Measurements from ENCODE around the gene EP400.
A peak's percentile ranks its signal among the peaks of the same experiment; 100 is the strongest.

The EP400 gene

DNA sequence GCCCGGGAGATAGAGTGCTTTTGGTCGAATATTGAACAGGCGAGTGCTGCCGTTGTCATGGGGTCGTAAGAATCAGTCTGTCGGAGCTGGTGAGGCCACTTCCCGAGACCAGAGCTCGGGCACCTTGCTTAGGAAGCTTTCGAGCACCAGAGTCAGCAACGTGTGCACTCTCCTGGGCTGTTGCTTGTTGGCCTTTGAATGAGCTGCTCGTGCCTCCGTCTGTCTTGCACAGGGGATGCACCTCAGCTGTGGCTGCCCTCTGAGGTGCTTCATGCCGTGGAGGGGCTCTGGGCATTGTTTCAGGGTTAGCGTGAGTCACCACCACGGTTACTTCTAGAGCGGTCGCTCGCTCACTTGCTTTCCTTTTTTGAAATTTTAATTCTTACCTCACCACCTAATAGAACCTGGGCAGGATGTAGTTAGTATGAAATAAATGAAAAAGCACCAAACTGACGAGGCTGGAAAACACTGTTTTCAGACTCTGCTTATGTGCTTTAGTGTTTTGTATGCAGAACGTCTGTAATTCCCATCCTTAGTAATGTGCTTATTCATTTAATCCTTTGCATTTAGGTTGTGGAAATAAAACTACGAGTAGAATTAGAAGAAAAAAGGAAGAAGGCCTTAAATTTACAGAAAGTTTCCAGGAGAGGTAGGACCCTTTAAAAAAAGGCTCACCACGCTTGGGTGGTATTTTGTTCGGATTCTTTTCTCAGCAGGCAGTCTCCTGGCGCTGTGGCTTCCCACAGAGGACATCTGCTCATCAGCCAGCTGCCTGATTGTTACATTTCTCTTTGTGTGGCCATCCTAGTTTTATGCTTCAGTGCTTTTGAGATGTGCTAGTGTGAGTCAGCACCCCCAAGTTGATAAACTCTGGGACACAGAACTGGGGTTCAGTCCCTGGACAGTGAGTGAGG, 40.6 kb downstream of the EP400 start:
- no peak for DNase-seq

DNA sequence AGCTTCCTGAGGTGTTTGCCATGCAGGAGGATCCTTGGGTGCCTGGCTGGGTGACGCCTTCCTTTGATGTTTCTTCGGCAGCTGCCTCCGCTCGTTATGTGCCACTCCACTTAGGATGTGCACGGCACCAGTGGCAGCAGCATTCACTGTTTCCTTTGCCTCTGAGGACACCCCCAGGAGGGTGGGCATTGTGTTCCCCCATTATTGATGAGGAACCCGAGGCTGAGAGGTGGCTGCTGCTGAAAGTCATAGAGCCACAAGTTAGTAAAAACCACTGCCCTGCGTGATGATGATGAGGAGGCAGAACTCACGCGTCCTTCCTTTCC, 41.2 kb downstream of the EP400 start:
- DNase-seq = no peak

DNA sequence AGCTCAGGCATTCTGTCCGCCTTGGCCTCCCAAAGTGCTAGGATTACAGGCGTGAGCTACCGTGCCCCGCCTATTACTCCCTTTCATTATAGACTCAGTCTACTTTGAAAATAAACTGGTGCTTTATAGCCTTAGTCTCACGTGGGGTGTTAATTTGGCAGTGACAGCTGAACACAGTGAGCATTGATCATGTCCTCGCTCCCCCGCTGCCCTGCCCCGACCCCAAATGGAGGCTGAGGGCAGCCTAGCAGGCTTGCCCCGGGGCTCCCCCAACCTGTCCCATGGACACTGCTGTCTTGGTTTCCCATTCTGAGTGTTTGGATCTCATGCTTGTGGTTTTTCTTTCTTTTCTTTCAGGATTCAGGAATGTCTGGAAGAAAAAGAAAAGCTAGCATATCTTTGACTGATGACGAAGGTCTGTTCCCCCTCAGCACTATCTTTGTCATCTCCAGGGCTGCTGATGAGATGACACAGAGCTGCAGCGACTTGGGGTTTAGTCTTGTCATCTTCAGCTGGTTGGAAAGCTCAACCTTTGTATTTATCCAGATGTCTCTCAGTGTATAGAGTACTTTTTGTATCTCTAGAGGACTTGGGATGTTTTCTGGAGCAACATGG, 42.2 kb downstream of the EP400 start:
- DNase-seq = no peak

DNA sequence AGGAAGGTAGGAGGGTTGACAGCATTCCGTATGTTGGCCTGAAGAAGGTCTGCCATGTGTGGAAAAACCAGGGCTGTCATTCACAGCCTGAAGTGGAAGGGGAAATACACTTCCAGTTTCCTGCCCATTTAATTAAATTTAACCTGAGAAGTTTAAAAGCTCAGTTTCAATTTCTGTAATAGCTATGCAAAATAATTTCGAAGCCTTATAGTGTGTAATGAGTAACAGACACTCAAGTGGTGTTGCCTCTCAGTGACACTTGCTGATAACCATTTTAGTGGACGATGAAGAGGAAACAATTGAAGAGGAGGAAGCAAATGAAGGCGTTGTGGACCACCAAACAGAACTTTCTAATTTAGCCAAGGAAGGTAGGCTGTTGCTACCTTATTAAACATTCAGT, 44.8 kb downstream of the EP400 start:
- DNase-seq = no peak

DNA sequence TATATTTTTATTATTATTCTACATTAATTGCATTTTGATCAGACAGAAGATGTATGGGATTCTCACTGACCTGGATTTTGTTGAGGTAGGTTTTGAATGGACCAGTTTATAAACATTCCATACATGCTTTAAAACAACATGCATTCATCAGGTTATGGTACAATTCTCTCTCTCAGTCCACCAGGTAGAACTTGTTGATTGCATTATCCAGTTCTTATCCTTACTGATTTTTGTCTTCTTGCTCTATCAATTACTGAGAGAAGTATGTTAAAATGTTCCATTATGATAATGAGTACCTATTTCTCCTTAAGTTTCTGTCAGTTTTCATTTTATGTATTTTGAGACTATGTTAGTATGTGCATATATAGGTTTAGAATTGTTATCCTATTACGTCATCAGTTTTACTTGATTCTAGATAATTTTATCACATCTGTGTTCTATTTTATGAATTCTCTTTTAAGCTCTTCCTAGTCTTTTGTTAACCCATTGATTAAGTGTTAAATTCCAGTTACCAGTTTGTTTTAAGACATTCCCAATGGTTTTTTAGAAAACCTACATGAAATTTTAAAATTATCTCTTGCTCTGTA, 50.6 kb downstream of the EP400 start:
- DNase-seq = no peak

DNA sequence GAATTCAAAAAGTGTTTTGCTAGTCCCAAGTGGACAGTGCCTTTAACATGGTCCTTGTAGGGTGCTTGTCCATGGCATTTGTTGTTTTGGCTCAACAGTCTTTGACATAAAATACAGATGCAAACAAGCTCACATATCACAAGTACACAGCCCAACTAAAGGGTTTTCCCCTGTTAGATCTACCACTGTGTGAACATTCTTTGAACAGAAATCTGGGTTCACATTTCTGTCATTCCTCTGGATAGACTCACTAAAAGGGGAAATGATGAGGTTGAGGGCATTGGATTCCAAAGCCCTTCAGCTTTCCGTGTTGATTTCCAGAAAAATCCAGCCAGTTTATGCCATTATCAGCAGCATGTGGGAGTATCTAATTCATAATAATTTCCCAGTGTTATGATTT, 54.1 kb downstream of the EP400 start:
- peak in 1 of 2 experiments; percentile 59 for DNase-seq

DNA sequence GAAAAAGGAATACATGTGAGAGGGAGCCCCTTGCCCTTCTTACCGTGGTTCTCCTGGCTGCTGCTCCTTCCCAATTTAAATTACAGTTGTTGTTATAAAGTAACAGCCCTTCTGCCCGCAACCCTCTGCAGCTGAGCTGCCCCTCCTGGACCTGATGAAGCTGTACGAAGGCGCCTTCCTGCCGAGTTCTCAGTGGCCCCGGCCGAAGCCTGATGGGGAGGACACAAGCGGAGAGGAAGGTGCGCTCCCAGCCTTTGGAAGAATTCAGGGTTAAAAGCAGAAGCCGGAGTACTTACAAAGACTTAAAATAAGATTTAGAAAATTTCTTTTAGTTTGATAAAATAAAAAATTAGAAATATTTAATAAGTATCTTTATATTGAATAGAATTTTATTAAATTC, 55.2 kb downstream of the EP400 start:
- no peak for DNase-seq

DNA sequence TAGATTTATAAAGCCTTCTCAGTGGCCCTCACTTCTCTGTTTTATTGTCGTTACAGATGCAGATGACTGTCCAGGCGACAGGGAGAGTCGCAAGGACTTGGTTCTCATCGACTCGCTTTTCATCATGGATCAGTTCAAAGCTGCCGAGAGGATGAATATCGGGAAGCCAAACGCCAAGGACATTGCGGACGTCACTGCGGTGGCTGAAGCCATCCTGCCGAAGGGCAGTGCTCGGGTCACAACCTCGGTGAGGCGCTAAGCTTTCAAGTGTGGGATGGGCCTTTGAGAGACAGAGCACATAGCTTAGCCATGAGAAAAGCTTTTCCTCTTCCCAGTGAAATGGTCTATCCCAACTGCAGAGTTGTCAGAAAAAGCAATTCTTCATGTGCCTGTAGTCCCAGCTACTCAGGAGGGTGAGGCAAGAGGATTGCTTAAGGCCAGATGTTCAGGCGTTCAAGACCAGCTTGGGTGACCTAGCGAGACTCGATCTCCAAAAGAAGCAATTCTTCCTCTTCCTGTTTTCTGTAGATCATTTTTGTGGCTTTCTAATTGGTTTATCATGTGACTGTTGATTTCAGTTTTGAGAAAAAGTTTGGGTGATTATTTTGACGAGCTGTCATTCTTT, 56.4 kb downstream of the EP400 start:
- DNase-seq = no peak

DNA sequence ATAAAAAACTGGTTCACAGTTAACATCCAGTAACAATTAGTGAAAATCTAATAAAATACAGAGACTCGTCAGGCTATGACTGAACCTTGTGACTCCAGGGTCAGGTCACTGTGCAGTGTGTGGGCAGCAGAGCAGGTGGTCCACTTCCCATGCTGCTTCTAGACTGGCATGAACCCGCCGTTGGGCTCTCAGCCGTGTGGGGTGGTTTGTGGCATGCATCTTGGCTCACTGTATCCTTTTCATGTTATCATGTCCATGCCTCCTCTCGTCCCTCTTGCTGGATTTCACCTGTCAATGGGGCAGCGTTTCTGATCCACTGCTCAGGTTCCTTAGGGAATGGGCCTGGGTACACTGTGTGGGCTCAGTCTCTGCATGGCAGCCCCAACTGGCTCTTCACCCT, 57.3 kb downstream of the EP400 start:
- no peak for DNase-seq

DNA sequence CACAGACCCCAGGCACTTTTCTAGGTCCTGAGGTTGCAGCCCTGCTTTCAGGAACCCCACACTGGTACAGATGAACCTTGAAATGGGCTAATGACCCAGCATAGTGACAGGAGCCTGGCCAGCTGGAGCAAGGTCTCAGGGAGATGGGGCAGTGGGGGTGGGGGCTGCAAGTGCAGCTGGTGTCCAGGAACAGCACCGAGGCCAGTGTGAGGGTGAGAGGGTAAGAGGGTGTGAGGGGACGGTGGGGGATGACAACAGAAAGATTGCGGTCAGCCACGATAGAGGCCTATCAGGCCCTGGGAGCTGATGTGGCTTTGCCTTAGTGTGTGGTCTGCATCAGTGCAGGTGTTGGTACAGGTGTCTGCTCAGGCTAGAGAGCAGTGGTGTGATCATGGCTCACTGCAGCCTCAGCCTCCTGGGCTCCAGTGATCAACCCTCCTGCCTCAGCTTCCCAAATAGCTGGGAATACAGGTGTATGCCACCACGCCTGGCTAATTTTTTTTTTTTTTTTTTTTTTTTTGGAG, 59.7 kb downstream of the EP400 start:
- DNase-seq = no peak

DNA sequence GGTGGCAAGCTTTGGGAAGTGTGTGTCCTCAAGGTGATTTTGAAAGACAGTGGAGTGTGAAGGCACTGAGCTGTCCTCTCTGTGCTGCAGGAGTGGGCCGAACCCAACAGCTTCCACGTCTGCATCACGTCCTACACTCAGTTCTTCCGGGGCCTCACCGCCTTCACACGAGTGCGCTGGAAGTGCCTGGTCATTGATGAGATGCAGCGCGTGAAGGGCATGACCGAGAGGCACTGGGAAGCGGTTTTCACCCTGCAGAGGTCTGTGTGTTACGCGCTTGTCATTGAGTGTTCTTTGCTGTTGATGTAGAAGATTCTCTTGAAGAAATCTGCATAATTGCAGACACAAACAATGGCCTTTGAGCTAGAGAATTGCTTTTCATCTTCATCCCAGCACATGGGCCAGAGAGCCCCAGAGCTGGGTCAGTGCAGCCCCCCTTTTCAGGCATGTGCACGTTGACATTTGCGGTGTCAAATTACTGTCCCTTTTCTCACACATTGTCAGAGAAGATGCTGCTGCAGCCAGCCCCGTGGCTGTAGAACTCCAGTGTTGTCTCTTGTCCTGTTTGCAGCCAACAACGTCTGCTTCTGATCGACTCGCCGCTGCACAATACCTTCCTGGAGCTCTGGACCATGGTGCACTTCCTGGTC, 63.3 kb downstream of the EP400 start:
- DNase-seq = no peak

DNA sequence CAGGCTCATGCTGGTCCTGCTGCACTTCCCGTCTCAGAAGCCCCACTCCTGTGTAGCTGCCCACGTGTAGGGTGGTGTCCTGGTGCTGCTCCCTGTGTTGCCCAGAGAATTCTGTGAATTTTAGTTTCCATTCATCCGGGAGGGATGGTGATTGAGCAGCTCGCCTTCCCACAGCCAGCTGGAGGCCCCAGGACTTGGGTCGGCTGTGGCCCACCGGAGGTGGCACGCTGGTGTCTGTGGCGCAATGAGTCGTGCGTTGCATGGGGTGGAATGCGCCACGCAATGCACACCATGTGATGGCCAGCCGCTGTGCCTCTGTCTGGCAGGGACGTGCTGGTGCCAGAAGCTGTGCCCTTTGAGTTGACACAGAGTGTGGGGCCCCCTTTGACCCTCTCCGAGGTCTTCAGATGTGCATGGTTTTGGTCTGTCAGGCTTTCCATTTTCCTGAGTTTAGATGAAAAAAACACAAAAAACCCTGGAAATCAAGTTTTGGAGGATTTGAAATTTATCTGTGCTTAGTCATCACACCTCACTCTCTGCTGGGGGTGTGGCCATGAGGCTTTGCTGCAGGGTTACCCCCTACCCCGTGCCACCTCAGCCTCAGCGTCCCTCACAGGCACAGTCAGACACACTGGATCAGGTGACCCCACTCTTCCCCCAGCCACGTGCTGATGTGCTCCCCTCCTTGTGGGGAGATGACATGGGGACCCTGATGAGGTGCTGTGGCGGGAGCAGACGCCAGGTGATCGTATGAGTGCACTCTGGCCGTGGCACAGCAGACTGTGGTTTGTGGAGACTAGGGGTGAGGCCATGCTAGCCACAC, 64.6 kb downstream of the EP400 start:
- no peak for DNase-seq

DNA sequence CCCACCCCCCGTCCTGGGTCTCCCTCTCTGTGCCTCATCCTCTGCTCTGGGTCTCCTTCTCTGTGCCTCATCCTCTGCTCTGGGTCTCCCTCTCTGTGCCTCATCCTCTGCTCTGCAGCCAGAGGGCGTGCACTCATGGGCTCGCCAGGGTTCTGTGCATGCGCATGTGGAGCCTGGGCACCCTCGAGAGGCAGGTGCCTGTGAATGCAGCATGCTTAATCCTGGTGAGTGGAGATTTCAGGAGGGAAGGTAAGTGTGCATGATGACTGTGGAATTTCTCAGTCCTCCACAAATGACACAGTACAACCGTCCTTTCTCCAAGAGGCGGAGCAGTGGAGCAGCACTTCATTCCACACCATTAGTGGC, 65.2 kb downstream of the EP400 start:
- DNase-seq = no peak

DNA sequence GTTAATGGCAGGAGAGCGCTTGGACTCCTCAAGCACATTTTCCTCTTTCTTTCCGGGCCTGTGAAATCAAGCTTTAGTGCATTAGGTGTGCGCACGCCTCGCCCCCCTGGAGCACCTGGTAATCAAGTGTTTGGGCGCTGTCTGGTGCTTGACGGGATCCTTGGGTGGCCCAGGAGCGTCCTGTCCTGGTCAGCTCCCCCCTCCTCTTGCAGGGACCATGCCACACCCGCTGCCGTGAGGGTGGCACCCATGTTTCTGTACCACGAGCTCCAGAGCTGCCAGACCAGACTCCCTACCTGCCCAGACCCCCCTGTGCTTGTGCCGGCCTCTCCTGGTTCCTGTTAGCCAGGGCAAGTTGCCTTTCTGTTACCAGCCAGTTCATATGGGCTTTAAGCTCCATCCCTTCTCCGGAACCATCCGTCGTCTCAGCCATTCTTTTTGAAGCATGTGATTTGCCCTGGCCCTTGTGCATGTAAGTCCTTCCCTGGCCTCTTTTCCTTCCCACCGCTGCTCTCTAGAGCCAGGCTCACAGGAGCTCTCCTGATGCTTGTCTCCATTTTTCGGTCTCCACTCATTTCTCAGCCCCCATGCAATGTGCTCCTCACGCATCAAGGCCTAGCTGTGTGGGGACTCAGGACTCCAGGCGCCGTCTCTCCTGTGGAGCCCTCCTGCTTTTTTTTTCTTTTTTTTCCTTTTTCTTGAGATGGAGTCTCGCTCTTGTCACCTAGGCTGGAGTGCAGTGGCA, 66.1 kb downstream of the EP400 start:
- DNase-seq = no peak

DNA sequence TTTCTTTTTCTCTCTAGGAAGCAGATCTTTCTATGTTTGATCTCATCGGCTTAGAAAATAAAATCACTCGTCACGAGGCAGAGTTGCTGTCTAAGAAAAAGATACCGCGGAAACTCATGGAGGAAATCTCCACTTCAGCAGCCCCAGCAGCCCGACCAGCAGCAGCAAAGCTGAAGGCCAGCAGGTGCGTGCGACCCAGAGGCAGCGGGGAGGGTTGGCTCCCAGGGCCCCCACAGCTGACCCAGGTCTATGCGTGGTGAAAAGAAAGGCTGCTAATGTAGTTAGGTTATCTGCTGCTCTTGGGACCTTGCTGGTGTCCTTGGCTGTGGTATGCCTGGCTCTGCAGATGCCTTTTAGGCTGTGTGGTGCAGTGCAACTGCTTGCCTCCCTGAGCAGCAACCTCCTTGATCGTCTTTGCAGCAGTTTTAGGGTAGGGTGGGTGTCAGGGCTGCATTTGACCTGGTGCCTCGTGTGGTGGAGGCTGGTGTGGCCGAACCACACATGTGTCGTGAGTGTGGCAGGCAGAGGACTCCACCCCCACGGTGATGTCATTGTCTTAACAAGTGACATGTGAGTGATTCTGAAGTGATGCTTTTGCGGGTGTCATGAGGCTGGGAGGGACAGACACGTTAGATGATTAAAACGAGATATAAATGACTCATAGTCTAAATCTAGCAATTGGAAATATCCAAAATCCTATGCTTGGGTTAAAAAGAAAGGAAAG, 68.6 kb downstream of the EP400 start:
- no peak for DNase-seq

DNA sequence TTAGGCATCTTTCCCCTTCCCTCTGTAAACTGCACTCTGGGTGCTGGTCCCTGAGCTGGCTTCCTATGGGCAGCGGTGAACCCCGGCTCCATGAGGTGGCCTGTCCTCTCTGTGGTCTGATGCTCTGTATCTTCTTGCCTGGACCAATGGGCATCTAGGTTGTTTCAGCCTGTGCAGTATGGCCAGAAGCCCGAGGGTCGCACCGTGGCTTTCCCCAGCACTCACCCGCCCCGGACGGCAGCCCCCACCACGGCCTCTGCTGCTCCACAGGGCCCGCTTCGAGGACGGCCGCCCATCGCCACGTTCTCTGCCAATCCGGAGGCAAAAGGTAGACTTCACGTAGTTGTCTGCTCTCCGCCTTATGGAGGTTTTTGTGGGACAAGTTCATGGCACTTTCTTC, 70.1 kb downstream of the EP400 start:
- DNase-seq = no peak

DNA sequence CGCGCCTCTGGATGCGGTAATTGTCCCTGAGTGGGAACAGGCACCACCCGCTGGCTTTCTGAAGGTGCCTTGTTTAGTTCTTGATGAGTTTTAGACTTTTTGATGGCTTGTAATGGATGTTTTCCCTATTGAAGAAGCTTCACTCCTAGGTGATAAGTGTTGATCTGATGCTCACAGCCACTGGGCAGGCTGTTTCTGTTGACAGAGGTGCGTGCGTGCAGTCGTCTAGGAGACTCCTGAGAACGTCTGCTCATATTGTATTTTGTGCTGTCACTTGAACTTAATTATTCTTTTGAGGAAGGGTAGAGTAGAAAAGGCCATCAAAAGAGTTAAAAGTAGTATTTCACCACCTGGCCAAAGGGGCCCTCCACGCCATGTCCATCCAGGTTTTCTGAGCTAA, 70.5 kb downstream of the EP400 start:
- no peak for DNase-seq

DNA sequence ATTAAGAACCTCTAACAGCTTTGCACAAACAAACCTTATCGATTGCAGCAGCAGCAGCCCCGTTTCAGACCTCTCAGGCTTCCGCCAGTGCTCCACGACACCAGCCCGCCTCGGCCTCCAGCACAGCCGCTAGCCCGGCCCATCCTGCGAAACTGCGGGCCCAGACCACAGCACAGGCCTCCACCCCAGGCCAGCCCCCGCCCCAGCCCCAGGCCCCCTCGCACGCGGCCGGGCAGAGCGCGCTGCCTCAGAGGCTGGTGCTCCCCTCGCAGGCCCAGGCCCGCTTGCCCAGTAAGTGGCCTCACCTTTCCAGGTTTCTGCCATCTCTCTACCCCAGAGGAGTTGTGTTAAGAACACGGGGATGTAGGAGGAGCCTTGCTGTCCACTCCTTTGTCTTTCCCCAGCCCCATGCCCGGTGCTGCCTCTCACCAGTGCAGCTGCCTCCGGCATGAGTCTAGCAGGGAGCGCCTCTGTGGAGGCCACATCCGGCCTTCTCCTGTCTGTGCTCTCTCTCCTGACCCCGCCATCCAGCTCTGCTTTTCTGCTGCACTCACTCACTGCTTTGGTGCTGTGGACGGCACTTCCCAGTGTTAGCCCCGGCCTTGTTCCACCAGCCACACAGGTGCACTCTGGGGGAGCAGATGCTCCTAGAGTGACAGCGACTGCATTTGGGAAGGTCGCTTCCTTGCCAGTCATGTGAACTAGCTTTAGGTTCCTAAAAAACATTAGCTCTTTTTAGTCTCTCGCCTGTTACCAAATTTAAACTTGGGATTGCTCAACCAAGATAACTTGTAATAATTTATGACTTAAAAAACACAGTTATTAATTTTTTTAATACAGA, 71.5 kb downstream of the EP400 start:
- no peak for DNase-seq

DNA sequence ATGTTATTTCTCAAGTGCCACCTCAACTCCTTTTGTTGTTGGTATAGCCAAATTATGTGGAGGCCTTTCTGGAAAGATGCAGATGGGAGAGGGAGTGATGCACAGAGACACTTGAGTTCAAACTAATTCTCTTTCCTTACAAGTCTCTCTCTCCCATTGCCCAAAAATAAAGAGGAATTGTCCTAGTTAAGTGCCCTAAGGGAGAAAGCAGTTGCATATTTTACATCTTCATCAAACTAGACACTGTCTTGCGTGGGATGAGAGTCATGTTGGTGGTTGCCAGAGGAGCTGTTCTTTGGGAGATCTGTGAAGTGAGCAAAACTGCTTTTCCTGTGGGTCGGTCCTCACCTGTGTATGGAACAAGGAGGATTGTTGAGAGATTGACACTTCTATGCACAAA, 72.2 kb downstream of the EP400 start:
- DNase-seq = no peak

DNA sequence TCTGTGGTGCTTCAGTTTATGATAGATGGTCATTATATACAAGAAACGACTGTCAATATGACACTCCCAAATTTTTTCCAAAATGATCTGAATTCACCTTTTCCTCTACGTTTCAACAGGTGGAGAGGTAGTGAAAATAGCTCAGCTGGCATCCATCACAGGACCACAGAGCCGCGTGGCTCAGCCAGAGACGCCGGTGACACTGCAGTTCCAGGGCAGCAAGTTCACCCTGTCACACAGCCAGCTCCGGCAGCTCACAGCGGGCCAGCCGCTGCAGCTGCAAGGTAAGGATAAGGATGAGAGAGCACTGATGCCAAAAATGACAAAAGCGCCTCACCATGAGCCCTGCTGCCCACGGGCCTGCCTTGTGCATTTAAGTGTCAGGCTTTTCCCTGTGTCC, 73.9 kb downstream of the EP400 start:
- DNase-seq = no peak
